ENCODE results near the gene ABCA2. TPM values are rescaled to one million over a fixed set of nuclear protein-coding genes. Genes with fewer than 3 reads are reported as not detected.

The ABCA2 gene
- total RNA-seq, 1 experiment from 2014 or later = 22.4 TPM

GRCh38 chr9:137074657-137075274 lies 46.7 kb upstream of the ABCA2 start:
- H3K18ac ChIP-seq (ENCODE audit: insufficient read length, low read depth, low read length) = peak overlapping the region; percentile 76
- WGBS (ENCODE audit: extremely low coverage, insufficient read length, low lambda C conversion rate) = no CpG with 5 or more reads among the region's 12 CpGs
- Mint-ChIP-seq H3K27ac (peak overlapping the region in 2 of 3 experiments; percentile 83 to 97; a peak in 4 of 7 replicates), H3K27me3 (ENCODE audit: low read depth) (peaks cover 41% of the 10 kb centered on the region), H3K36me3 (ENCODE audit: insufficient read depth in 1 of 3, low read depth in 3 of 3) (no peaks in the 10 kb centered on the region), H3K4me3 (peak overlapping the region in 1 of 2 experiments; percentile 16; a peak in 1 of 5 replicates), H3K4me1 (peaks cover 17 to 28% of the 10 kb centered on the region in 2 experiments), H3K9me3 (no peaks in the 10 kb centered on the region; a peak in 1 of 5 replicates)
- no peak overlapping the region for H3K4me2 ChIP-seq (ENCODE audit: insufficient read depth, insufficient read length, low read length)
- H3K56ac ChIP-seq (ENCODE audit: insufficient read length, low read depth, low read length) = no peak overlapping the region
- H3K27ac ChIP-seq (ENCODE audit: insufficient read length, low read depth, low read length) = no peak overlapping the region
- H3K9ac ChIP-seq (ENCODE audit: extremely low read depth, insufficient read length, low read length) = no peak overlapping the region
- no peak overlapping the region for H4K8ac ChIP-seq (replicated peaks; ENCODE audit: insufficient read length, low read depth, low read length)
- 0 out of 2 replicates have a peak overlapping the region, but pooled peaks have one; percentile 68 for H3K14ac ChIP-seq (ENCODE audit: insufficient read depth, low read length)
- H2BK120ac ChIP-seq (ENCODE audit: low read depth, low read length, poor library complexity, severe bottlenecking) = no peak overlapping the region
- no peak overlapping the region for H4K91ac ChIP-seq (ENCODE audit: insufficient read length, low read depth, low read length)
- no peak overlapping the region for H2AFZ ChIP-seq (ENCODE audit: low read length)
- no peak overlapping the region for H4K5ac ChIP-seq (ENCODE audit: insufficient read length, low read depth, low read length)
- no peak for TF ChIP-seq CTCF (conservative IDR thresholded peaks at IDR 0.05)
- no peak overlapping the region for H3T11ph ChIP-seq (ENCODE audit: low read length)
- H3K23me2 ChIP-seq (ENCODE audit: insufficient read length, low read depth, low read length, poor library complexity, severe bottlenecking) = peaks cover 17% of the 10 kb centered on the region
- peaks cover 7% of the 10 kb centered on the region; the same call in 1 of the 2 replicates for H3K4me1 ChIP-seq (ENCODE audit: insufficient read depth, low read length)
- H3K4ac ChIP-seq (ENCODE audit: low read depth, low read length) = no peak overlapping the region; the same call in 1 of the 2 replicates
- no peak overlapping the region for H2BK5ac ChIP-seq (ENCODE audit: insufficient read length, low read length)
- H2AK5ac ChIP-seq (ENCODE audit: insufficient read length, low read length) = no peak overlapping the region
- H3K9me3 ChIP-seq (ENCODE audit: control insufficient read depth, low read depth, low read length) = no peaks in the 10 kb centered on the region
- peaks cover 7% of the 10 kb centered on the region; the same call in 1 of the 2 replicates for H3K27me3 ChIP-seq (ENCODE audit: insufficient read depth, low read length)
- H3K79me2 ChIP-seq (ENCODE audit: insufficient read depth, low read length) = no peaks in the 10 kb centered on the region
- H3K79me1 ChIP-seq (ENCODE audit: insufficient read depth, low read depth, low read length, poor library complexity, severe bottlenecking) = no peaks in the 10 kb centered on the region
- H2BK15ac ChIP-seq (ENCODE audit: low read depth, low read length) = no peak overlapping the region
- H4K20me1 ChIP-seq (ENCODE audit: control insufficient read depth, insufficient read depth, insufficient read length) = peaks cover 3% of the 10 kb centered on the region
- no peak overlapping the region for H3K23ac ChIP-seq (ENCODE audit: insufficient read length, low read depth, low read length)
- H2BK12ac ChIP-seq (ENCODE audit: insufficient read length, low read depth, low read length) = no peak overlapping the region
- DNase-seq = peak; percentile 68
- H2BK20ac ChIP-seq (ENCODE audit: low read depth, low read length, poor library complexity, severe bottlenecking) = no peak overlapping the region

All from H9 (cell line).